COR-L47 (cell line): ENCODE results near the gene MAML1.
"Not testable (repeated sequence)": the region's sequence is repeated elsewhere in the genome, so short reads cannot be mapped to it uniquely, and the experiment has no call there.

Source experiments
- DNase-seq: peaks from one replicate; lab custom pipeline; 2025; lab: John Stamatoyannopoulos, UW

The MAML1 gene

DNA sequence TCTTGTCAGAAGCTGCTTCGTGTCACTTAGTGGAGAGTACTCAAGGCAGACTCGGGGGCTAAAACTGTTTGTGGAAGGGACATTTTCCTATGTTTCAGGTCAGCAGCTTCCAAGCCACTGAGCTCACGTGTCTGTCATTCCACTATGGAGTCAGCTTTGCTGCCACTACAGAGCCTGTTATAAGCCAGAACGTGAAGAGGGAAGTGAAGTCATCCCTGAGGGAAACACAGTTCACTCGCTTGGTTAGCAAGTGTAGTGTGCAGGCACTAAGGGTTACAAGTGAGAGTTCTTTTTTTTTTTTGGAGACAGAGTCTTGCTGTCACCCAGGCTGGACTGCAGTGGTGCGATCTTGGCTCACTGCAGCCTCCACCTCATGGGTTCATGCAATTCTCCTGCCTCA lies 36.6 kb downstream of the MAML1 start:
- no peak for DNase-seq

DNA sequence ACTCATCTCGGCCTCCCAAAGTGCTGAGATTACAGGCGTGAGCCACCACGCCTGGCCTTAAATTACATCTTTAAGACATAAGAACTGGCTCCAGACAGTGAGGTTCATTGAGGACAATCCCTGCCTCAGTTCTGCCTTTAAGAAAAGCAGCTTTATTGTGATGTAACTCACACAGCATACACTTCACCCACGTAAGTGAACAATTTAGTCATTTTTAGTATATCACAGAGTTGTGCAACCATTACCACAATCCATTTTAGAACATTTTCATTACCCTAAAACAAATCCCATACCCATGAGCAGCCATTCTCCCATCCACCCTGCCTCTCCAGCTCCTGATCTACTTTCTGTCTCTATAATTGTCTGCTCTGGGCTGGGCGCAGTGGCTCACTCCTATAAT lies 37.2 kb downstream of the MAML1 start:
- DNase-seq: no peak

DNA sequence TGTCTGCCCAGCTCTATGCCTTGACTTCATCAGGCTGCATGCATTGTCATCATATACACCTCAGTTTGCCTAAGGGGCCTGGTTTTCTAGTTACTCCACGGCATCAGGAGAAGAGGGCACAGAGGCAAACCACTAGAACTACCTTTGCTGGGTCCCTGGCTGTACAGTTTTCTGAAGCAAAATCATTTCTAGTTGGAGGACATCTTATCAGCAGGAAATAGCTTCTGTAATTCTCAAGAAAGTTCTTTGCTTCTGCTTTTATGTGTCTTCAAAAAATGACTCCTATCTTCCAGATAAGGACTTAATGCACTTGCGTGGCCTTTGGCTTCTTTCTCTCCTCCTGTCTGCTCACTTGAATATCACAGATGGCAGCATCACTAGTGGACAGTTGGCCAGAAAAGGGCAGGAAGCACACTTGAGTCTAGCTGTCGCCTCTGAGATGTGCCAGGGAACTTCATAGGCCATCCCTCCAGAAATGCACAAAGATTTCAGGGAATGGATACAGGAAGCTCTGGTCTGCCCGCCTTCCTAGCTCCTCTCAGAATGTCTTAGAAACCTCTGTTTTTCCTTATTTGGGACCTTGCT lies 38.8 kb downstream of the MAML1 start:
- DNase-seq: no peak

DNA sequence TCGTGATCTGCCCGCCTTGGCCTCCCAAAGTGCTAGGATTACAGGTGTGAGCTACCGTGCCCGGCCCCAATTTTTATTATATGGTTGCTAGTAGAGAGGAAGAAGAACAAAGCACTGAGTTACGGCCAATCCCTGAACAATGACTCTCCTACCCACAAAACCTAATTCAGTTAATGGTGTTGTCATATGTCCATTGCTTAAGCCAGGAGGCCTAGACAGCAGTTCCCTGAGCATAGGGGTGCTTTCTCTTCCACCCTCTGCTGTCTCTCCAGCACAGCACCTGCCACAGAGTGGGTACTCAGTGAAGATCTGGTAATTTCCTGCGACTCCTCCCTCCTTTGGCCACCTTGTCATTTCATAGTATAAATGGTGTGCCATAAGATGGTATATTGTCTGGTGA lies 39.7 kb downstream of the MAML1 start:
- no peak for DNase-seq

DNA sequence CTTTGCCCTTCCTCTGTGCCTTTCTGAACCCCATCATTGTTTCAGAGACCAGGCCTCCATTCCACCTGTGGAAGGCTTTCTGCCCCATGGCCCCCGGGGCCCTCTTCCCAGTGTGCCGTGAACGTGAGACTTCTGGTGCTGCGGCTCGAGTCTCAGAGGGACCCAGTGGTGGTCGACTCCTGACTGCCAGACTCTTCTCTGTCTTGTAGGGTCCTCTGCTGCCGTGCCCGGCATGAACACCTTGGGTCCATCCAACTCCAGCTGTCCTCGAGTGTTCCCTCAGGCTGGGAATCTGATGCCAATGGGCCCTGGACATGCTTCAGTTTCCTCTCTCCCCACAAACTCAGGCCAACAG lies 41.0 kb downstream of the MAML1 start:
- DNase-seq: no peak

DNA sequence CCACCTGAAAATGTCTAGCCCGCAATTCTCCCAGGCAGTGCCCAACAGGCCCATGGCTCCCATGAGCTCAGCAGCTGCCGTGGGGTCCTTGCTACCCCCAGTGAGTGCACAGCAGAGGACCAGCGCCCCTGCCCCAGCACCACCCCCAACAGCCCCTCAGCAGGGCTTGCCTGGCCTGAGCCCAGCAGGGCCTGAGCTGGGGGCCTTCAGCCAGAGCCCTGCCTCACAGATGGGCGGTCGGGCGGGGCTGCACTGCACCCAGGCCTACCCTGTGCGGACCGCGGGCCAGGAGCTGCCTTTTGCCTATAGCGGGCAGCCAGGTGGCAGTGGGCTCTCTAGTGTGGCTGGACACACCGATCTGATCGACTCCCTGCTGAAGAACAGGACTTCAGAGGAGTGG lies 41.8 kb downstream of the MAML1 start:
- DNase-seq: no peak

DNA sequence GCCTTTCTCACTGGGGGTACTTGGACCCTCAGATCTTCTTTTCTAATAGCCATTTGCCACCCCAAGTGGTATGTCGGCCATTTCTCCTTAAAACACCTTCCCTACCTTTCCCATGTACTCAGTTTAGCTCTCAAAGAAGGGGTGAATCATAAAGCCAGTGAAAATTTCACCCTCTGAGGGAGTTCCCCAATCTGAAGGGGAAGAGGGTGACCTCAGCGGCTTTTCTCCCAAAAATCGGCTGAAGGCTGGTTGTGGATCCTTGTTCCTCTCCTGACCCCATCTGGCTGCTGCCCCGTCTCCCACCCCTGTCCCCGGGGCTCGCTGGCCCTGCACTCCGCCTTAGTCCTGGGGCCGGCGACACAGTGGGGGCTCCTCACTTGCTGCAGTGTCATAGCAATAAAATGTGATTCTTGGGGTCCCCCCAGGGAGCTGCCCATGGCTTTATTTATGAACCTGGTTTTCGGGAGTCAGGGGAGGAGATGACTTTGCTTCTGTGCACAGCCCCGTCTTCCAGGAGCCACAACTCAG lies 43.9 kb downstream of the MAML1 start:
- DNase-seq: no peak

DNA sequence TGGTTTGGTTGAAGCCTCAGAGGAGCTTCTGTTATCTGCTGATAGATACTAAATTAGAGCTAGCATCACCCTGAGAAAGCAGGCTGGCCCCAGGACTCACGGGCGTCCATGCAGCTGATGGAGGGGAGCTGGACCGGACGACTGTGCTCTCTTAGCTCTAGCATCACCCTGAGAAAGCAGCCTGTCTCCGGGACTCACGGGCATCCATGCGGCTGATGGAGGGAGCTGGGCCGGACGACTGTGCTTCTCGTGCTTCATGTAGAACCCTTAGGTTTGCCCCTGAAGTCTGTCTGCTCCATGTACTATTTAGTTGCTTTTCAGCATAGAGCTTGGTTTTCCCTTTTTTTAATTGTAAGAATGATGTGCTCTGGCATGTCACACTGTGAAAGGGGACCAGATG lies 44.8 kb downstream of the MAML1 start:
- no peak for DNase-seq

DNA sequence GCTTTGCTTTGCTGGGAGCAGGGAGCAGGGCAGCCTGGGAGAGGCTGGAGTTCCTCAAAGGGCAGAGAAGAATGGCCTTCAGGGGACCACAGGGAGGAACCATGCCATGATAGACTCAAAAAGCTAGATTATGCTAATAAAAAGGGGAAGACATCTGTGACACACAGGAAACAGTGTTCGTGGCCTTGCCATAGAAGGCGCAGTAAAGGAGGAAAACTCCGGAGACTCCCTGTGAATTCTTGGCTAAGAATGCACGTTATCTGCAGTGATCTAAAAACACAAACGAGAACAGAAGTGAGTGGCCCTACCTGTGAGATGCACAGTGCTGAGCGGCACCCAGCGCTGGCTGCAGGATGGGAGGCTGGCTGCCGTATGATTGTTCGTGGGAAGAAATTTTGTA lies 45.3 kb downstream of the MAML1 start:
- no peak for DNase-seq

DNA sequence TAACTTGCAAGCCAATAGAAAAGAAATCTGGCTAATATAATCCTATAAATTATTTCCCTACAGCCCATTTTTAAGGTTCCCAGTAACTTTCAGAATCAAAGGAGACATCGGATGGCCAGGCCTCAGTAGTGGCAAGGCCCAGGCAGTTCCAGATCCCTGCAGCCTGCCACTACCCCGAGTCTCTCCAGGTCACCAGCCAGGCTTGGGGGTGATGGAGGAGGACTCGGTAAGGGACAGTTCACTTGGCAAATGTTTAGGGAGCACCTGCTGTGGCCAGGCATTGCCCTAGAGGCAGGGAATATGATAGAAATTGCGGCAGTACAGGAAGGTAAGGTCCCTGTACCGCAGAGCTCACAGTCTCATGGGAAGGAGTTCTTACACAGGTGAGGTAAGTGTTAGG lies 46.0 kb downstream of the MAML1 start:
- DNase-seq: no peak

DNA sequence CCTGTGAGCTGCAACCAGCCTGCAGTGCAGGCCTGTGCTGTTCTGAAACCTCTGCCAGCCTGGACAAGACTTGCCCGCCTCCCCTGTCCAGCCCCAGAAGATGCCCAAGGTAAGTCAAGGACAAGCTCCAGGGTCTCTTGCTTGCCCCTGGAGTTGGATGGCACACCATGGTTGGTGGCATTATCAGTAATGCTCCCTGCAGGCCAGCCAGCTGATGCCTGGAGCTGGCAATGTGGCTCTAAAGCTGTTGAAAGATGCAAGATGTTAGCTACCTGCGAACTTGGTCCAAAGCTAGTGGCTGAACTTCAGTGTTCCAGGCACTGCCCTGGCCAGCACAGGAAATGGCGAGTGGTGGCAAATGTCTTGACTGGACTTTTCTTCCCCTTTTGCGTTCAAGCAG lies 47.2 kb downstream of the MAML1 start:
- DNase-seq: no peak

DNA sequence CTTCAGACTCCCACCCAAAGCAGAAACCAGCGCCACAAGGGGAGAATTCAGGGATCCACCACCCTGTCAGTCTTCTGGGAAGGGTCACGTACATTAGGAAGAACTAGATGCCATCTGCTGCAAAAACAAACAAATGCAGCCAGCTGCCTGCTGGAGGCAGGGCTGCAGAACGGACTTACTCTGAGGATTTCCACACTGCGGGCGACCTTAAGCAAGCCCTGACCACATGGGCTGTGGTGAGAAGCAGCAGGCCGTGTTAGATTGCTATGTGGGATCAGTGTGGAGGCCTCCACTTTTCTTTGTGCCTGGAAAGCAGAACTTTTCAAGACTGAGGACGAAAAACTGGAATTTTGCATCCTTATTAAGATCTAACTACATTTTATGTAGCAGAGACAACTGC lies 47.7 kb downstream of the MAML1 start:
- no peak for DNase-seq

DNA sequence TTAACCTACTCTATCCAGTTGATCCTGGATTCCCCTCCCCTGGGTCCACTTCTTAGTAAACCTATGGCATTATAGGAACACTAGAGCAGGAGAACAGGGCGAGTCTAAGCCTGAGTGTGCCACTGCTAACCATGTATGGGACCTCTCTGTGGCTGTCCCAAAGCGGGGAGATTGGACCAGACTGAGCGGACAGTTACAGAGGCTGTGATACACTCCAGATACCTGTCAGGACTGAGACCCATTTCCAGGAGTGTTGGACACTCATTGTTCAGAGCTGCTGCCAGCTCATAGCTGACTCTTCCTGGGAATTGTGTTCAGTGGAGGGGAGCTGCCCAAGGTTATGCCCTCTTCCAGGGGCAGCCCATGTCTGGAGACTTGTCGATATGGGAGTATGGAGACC lies 49.2 kb downstream of the MAML1 start:
- no peak for DNase-seq

DNA sequence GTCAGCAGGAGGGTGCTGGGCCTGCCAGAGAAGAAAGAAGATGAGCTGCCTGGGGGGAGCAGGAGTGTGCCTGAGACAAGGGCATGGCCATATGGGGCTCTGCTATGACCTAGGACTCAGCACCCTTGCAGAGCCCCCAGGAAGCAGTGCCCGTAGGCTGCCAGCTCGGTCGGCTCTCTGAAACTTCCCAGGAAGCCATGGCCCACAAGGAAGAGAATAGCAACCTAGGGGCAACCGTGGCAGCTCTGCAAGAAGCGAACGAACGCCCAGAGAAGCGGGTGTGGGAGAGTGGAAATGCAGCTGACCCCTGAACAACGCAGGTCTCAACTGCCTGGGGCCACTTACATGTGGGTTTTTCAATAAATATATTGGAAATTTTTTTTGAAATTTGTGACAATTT lies 50.5 kb downstream of the MAML1 start:
- DNase-seq: no peak

DNA sequence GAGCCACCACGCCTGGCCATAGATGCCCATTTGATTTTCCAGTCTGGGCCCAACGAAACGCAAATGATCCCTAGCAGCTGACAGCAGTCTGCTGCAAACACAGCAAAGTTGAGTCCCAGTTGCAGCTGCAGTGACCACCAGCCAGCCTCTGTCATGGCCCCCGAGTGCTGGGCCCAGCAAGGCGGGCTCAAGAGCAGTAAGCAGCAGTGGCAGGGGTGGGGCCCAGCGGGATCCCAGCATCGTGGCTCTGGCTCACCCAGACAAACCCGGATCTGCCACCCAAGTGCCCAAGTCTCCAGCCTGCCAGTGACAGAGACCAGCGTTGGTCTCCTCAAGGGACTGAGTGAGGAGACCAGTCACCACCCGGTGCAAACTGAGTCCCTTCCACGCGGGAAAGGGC lies 54.2 kb downstream of the MAML1 start:
- DNase-seq: no peak

DNA sequence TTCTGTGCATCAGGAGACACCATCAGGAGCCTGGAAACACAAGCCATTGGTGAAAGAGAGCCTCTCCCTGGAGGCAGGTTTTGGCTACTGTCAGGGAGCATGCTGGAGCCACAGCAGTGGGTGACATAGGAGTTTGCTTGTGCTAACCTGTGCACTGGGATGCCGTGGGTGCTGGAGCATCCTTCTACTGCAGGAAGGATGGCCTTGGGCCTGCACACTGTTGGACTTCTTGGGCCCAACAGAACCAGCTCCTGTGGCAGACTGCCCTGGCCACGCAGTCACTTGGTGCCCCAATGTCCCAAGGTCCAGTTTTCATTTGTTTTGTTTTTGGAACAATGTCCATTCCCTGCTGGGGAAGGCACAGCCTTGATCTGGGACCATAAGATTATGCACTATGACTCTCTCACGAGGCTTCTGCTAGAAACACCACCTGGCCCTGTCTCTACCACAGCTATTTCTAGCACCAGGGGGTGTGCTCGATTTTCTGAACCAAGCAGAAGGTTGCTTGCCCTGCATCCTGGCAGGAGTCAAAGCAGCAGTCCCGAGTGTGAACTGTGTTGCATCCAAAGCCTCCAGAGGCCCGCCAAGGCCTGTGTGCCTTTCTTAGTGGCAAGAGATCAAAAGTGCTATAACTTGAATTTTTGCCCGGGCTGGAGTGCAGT lies 55.7 kb downstream of the MAML1 start:
- no peak for DNase-seq

DNA sequence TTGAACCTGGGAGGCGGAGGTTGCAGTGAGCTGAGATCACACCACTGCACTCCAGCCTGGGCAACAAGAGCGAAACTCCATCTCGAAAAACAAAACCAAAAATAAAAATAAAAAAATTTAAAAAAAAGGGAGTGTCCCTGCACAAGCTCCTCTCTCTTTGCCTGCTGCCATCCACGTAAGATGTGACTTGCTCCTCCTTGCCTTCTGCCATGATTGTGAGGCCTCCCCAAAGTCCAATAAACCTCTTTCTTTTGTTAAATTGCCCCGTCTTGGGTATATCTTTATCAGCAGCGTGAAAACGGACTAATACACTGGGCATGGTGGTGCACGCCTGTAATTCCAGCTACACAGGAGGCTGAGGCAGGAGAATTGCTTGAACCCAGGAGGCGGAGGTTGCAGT lies 56.7 kb downstream of the MAML1 start:
- not testable (repeated sequence) for DNase-seq

DNA sequence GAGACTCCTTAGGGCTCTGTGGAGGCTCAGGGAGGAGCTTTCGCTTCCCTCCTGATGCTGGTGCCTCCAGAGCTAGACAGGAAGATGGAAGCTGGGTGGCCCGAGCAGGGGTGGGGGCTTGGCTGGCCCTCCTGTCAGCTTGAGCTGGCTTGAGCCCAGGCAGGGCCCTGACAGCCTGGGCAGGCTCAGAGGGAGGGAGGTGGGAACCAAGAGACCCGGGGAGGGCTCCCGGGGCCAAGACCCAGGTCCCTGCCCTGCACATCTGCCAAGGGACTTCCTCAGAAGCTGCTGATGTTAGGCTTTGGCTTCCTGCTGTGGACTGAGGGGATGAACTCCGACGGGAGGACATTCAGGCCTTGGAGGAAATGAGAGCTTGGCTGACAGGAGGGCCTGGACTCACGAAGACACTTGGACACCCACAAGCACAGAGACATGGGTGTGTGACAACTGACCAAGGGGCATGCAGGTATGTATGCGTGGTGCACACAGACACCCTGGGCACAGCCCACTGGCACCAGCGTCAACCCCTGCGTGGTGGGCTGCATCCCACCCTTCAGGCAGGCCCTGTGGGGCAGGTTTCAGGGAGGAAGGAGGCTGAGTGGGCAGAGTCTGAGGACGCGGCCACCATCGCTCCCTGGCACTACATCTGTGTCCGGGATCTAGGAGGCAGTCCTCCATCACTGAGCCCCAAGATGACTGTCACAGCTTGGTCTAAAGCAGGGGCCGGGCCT lies 59.4 kb downstream of the MAML1 start:
- DNase-seq: no peak

DNA sequence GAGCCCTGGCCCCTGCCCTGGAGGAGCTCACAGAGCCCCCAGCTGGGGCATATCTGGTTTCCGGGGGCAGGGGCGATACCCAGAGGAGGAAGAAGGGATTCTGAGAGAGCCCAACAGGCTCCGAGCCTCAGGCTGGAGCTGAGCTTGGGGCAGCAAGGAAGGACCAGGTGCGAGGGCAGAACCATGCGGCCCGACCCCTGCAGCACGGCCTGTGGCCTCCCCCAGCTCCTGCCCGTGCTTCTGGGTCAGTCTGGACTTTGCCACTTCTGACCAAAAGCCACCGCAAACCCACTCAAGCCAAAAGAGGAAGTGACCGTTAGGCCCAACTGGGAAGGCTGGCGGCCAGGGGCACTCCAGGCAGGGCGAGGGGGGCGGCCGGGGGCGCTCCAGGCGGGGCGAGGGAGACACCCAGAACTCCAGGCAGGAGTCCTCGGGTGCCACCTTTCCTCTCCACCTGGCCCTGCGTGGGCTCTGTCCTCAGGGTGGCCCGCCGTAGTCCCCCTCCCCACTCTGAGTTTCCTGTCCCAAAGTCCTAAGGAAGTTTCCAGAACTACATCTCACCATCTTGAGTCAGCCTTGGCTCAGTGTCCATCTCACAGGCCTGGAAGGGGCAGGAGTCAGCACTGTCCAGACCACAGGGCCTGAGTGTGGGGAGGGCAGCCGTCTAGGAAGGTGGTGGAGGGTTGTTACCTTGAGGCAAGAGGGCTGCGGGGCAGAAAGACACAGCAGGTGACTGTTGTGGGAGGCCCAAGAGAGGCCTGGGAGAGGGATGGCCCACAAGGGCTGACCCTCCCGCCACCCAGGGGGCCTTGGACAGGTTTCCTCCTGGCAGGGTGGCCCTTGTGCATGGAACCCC lies 60.2 kb downstream of the MAML1 start:
- DNase-seq: no peak

DNA sequence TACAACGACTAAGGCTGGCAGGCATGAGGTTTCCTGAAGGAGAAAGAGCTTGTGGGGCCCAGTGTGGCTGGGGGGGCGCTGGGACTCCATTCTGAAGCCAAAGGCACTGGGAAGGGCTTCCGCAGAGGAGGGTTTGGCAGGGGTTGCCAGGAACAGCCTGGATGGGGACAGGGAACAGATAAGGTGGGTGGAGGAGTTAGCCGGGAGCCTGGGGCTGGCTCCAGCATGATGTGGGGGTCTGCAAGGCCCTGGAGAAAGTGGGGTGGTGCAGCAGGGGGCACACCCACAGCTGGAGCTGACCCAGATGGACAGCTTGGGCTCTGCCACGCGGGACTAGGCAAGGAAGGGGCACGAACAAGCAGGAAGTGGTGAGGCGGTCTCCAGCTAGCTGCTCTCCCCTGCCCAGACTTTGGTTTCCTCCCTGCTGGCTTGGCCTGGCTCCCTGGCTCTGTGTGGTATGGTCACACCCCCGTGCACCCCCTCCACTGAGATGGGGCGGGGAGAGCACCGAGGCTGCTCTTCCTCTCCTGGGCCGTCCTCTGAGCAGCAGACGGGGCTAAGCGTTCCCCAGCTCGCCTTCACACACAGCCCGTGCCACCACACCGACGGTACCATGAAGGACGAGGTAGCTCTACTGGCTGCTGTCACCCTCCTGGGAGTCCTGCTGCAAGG lies 61.0 kb downstream of the MAML1 start, which contains the start of gene LTC4S:
Gene LTC4S (plus strand): TSS at position 519 of the 672 bp plus-strand sequence. CDS start 95 bp downstream, at position 614.
- DNase-seq: no peak

DNA sequence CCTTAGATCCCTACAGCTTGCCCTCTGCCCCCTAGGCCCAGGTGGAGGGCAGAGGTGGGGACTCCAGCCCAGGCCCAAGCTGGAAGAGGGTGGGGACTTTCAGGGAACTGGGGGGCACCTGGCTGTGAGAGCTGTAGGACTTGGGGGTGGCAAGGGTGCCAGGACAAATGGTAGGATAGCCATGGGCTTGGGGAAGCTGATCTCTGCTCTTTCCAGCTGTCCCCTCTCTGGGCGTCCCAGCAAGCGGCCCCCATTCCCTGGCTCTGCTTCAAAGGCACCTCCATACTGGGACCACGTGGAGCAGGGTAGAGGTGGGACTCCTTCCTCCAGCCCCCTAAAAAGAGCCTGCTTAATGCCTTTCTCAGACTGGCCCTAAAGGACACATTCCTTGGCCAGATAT lies 61.5 kb downstream of the MAML1 start:
- DNase-seq: no peak

DNA sequence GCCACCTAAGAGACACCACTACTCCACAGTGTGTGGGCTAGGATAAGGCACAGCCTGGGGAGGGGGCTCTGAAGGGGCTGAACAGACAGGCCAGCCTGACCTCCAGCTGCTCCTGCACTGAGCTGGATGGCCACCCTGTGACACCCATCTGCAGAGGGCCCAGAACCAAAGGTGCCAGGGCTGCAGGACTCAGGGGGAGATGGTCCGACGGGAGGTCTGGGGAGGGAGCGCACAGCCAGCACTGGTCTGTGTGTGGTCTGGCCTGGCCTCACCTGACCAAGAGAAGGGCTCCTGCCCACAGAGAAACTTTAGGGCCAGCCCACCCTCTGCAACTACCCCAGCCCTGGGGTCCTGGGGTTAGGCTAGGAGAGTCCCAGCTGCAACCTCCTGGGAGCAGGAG lies 62.0 kb downstream of the MAML1 start:
- no peak for DNase-seq
